COLO829 (cell line): ENCODE measurements around the gene GRK5.
A peak's percentile ranks its signal among the peaks of the same experiment; 100 is the strongest.

Experiments
- DNase-seq: peaks from one replicate; pipeline ENCODE4 v3.0.0; 2012; ENCODE audit warnings: low spot score

The GRK5 gene

DNA sequence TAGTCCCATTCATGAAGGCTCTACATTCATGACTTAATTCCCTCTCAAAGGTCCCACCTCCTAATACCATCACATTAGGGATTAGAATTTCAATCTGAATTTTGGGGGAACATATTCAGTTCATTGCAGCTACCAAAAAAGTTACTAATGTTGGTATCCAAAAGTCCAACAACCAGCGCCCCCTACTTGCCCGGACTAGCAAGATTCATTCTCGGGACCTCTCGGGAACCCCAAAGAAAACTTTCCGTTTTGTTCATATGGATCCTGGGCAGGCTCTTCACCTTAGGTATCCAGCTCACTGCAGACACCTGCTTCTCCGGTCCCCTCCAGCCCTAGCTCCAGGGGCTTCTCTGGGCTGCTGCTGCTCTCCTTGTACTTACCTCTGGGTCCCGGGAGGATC is 8.9 kb upstream of the GRK5 start:
- no peak for DNase-seq

DNA sequence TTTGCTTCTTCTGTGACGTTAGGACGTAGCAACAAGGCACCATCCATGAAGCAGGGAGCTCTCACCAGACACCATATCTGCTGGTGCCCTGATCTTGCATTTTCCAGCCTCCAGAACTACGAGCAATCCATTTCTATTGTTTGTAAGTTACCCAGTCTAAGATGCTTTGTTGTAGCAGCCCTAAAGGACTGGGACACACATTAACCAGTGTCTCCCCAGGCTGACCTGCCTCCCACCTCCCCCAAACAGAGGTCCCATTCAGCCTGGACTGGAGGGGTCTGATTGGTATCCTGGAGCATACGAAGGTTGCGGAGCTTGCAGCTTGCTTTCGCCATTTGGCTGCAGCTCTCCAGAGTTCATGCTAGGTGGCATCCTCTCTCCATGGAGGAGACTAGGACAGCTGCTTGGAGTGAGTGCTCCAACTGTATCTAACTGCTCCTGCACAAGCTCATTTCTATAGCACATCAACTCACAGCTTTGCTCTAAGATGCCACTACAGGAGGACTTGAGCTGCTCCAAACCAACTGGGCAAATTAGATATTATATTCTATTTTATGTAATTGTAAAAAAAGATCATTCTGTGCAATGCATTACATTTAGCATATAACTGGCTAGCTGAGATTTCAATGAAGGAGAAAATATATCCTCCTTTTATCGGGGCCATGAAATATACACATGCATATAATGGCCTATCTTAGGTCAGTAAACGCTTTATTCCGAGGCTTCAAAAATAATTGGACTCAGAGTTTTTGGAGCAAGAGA is 8.0 kb upstream of the GRK5 start:
- peak; percentile 62 for DNase-seq

DNA sequence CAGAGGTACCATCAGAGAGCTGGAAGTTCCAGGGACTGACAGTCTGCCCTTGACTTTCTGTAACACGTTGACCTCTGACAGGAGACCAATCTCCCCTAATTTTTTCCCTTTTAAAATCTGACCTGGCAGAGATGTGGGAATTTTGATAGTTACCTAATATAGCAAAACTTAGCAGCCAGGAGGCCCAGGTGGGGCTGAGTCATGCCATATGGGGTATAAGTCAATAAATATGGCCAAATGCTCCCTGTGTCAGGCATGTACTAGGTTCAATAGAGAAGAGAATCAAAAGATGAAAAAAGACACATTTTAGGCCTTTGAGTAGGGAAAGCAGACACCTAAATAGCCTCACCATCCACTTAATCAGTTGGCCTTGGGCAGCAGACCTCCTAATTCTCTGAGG is 6.1 kb upstream of the GRK5 start:
- DNase-seq, result no peak

DNA sequence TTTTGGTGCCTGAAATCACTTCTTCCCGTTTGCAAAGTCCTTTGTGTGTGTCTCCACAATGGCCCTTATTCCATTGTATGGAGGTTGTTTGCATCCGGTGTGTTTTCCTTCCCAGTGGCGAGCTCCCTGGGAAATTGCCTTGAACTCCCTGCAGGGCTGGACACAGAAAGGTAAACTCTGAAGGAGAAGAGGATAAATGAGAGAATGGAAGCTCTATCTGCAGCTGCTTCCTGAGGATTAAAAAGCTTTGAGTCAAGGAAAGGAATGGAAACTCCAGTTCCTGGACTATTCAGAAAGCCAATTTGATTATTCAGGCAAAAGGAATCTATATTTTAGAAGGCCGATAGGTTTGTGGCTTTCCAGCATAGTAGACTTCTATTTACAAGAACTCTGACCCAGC is 4.4 kb upstream of the GRK5 start:
- DNase-seq, result no peak

DNA sequence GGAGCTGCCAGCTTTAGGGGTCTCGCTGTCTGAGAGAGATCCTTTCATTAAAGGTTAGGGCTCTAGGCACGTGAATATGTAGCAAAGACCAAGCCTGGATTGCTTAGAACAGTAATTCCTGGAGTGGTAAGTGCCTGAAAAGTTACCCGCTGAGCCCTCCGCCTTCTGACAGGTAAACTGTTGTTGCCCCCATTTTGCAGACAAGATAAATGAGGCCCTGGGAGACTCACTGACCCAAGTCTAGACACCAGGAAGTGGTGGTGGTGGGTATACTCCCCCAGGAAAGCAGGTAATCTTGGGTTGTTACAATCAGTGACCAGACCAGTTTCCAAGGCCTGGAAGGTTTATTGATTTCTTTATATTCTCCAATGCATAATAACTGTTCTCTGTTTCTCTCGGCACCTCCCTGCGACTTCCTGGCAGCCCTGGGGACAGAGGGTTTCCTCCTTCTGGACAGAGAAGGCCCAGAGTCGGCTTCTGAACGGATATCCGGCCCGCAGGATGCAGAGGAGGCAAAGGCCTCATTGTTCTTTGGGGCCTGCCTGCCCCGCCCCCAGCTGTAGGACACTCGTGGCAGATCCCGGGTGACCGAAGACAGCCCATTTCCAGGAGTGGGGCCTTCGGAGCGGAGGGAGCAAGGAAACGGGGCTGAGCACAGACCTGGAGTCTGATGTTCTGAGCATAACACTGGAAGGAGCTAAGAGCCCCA is 1.3 kb upstream of the GRK5 start:
- peak; percentile 71 for DNase-seq

DNA sequence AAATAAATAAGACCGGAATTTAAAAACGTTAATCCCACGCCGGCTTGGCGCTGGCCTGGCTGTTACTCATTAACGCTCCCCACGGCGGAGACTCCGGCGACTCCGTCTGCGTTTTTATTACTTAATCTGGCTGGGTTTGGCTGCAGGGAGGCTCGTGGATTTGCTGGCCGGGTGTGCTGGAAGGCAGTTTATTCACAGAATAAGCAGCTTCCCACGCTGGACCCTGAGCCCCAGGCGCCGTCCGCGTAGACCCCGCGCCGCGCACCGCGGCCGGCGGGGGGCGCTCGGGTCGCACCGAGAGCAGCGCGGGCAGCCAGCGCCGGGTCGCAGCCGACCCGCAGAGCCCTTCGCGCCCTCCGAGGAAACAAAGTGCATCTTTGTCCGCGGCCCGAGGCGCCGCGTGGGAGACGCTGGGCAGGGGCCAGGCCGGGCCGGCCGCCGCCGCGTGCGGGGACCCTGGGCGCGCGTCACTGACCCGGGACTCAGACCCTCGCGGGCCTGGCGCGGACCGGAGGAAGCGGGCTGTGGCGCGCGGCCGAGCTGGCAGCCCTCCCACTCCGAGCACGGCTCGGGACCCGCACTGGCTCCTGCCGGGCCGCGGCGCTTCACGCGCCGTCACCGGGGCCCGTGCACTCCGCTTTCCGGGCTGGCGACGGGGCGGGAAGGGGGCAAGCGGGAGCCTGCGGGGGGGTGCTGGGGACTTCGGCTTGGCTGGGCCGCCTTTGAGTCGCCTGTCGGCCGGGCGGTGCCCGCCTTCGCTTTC is 587 bp upstream of the GRK5 start:
- peak; percentile 33 for DNase-seq

DNA sequence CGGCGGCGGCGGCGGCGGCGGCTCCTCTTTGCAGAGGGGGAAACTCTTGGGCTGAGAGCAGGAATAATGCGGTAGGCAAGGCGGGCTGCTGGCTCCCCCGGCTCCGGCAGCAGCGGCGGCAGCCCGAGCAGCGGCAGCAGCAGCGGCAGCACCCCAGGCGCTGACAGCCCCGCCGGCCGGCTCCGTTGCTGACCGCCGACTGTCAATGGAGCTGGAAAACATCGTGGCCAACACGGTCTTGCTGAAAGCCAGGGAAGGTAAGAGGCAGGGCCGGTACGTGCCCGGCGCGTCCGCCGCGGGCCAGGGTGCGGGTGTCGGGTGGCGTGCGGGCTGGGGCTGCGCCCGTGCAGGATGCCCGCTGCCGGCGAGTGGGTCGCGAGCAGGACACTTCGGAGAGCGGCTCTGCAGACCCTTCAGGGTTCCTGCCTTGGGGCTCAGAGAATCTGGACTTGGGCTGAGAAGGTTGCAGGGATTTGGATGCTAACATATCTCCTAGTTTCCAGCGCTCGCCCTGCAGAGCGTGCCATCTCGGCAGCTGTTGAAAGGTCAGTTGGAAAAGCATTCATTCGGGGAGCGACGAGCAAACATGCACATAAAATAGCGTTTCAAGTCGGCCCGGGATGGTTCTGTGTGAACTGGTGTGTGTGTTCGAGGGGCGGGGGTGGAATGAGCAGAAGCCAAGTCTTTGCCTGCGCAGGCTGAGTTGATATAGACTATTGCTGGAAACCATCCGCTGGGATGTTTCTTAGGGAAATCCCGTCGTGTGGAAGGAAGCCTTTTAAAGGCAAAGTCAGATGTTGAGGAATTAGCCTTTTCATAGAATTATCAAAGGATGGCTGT is 562 bp downstream of the GRK5 start:
- no peak for DNase-seq

DNA sequence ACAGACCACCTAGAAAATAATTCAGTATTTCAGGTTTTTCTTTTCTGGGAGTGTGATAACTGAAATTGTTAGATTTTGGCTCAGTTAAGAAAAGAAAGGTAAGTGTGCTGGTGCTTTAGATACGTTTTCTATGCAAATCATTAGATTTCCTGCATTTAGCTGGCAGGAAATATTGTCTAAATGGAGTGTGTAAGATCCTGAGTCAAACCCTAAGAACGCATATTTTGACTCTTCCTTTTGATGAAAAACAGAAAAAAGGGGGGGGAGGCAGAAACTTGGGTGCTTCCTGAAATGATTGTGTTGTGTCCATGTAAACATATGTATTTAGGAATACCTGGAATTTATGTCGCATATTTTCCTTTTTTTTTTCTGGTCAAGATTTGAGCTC is 1.2 kb downstream of the GRK5 start:
- DNase-seq, result no peak

DNA sequence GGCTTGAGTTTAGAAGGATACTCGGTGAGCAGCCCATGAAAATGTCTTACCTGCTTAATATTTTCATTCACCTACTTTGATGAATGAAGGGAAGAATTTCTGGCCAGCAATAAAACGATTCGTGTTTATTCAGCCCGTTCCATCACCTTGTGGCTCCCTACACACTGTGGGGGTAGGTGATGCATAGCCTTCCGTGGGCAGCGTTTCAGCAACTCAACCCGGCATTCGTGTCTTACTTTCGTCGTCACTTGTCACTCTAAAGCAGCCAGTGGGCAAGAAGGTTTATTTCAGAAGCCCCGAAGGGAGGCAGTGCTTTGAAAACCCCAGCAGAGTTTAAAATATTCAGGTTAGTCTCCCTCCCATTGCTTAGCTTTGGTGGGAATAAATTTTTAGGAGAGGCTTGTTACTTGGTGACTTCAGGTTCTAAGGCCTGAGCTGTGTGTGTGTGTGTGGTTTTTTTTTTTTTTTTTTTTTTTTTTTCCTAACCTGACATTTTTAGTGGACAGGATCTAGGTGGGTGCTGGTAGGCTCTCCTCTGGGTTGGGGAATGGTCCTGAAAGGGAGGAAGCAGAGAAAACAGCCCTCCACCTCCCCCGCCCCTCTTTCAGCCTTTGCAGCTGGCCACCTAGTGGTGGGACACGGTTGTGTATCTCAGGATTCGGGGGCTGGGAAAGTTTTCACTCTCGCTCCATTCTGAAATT is 1.8 kb downstream of the GRK5 start:
- DNase-seq, result no peak

DNA sequence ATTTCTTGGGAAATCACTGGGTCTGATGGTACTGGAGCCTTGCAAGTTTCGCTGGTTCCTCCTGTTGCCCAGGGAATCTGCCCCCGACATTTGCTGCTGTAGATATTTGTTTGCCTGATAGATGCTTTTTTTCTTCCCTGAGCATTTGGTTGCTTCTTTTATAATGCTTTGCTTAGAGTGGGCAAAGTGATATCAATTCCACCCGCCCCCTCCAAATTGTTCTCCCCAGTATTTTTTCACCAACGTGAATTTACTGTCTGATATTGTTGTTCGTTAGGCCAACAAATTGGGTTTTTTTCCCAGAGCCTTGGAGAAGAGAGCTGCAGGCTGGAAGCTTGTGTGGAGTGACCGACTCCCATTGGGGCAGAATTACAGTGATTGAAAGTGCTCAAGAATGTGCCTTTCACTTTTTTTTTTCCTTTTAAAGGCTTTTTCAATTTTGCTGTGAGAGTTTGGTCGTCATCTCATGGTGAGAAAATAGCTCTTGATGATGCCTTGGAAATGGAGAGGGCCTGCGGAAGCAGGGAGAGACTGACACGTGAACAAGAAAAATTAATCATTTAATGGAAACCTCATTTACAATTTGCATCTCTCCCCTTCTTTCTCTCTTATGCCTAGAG is 2.5 kb downstream of the GRK5 start:
- DNase-seq, result no peak

DNA sequence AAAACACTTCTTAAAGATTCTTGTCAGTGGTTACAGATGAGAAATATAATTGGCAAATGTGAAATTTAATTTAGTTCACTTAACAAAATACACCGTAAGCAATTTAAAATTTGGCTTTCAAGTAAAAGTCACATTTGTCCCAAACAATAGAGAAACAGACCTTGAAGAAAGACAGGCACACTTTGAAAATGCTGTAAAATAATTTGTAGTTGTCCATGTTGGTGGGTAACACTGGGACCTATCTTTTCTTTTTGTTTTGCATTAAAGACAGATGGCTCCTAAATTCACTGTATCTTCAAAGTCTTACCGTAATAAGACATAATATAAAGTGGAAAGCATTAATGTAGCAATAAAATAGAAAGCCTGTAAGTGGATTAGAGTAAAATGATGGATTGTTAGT is 3.3 kb downstream of the GRK5 start:
- no peak for DNase-seq

DNA sequence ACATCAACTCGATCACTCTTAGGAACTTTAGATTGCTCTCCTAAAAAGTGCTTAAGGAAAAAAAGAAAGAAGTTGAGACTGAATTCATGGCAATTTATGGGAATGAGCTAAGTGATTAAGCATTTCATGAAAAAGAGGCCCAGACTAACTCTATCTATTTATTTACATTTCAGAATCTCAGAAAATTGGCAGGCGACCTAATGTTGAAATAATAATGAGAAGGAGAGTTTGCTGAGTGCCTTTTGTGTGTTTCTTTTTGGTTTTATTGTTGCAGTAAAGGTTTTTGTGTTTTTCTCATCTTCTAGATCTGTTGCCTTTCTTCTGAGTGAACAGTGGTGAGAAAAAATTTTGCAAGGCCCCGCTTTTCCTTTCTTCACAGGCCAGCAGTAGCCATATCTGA is 3.8 kb downstream of the GRK5 start:
- no peak for DNase-seq

DNA sequence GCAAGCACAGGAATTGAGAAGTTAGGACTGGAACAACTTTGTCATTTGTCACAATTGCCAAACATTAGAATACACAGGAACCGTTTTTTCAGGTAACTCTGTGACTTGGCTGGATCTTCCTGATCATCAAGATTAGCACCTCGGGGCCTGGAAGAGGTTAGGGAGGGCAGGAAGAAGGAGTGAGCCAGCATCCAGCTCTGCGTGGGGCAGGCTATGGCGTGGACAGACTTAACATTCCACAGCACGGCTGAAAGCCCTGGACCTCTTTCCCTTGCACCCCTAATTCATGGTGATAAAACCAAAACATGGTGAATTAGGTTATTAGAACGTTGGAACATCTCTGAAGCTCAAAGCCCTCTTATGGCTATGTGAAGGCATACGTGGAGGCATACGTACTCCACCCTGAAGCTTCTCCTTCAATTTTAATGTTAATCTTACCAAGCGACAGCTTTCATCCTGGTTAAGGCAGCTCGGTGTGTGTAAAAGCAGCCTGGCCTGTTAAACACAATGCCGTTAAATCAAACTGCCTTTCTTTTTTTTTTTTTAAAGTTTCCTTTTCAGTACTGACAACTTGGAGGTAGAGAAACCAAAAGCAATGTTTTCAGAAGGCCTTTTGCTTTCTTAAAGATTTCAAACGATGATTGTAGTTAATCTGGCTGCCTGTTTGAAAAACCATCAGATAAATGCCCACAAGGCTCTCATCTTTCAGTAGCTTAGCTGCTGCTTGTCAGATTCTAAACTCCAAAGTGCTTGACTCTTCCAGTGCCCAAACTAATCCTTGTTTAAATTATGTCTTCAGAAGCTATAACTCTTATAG is 4.5 kb downstream of the GRK5 start:
- DNase-seq, result no peak

DNA sequence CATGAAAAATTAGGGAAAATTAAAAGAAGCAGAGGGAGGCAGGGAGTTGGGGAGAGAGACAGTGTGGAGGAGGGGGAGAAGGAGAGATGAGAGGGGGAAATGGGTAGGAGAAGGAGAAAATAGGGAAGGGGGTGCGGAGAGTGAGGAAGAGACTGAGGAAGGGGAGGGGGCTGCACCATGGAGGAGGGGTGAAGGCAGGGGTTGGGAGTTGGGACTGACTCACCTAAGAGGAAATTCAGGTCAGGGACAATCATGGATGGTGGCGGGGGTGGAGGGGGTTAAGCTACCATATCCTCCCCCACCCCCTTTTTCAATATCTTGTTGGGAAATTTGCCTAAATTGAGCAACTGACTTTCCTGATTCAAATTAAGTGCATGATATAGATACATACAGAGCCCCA is 8.0 kb downstream of the GRK5 start:
- no peak for DNase-seq

DNA sequence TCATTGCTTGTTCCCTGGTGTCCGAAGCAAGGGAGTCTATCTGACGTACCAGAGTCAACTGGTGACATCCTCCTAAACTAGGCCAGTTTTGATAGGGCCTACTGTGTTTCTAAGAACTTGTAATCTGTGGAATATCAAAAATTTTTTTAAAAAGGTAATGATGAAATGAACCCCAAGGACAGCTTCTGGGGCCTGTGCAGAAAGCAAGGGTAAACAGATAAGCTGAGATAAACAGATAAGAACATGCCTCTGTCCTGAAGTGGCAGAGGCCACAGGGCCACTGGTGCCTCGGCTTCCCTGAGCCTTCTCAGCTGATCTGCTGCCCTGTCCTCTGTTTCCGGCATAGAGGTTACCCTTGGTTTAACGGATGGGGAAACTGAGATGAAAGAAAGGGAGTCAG is 8.8 kb downstream of the GRK5 start:
- DNase-seq, result no peak

DNA sequence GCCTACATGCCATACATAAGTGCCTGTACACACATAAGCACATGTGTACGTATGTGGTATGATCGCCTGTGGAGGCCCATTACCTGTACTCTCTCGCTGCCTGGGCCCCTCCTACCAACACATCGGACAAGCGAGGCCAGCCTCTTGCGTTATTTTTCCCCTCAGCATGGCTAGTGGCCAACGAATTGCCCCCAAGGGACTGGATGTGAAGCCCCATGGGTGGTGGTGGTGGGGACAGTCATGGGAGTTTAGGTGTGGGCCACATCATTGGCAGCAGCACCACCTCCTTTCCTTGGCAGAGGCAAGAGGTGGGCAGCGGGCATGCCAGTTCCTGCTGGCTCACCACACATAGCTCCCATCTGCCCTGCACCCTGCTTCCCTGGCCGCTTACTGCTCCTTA is 10.0 kb downstream of the GRK5 start:
- no peak for DNase-seq

DNA sequence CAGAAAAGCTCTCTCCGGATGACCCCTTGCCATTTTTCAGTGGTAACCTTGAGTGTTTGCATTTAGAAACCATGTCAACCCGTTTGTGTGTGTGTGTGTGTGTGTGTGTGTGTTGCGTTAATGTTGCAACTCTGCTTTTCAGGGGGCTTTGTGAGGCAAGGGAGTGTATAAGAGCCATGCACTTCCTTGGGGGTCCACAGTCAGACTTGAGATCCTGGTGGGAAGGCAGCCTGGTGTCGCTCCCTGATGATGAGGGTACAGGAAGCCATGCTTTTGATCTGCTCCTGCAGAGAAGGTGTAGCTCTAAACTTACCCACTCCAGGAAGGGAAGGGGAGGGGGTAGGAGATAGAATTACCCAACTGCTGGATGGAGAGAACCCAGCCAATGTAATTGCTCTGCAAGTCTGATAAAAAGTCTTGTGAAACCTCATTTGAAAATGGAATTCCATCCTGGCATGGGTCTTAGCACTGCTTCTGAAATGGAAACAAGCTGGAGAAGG is 10.7 kb downstream of the GRK5 start:
- no peak for DNase-seq

DNA sequence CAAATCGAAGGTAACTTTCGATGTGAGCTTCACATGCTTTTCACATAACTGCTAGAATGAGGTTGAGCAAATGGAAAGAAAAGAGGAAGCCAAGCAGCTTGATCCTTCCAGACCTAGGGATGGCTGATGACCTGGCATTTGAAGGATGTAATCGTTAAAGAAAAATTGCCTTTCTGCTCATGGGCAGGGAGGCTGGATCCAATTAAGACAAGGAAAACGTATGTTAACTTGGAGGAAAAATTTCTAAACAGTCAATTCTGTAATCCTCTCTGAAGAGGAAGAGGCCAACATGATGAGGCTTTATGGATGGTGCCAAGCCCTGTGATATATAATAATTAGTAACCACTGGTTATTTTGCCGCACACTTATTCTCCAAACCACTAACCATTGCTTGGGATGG is 12.5 kb downstream of the GRK5 start:
- no peak for DNase-seq

DNA sequence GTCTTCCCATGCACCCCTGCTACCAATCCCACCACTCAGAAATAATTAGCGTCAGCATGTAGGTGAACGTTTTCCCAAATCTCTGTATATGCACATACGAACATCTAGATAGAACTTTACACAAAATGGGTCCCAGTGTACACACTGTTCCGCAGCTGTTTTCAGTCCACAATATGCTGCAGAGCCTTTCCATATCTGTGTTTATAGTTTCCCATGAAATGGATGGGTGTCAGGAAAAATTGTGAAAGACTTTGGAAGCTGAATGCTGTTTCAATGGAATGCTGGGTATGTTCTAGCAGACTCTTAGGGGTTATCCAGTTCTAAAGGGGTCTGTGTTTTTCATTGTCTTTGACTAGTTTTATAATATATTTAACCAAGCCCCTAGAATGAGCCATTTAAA is 13.8 kb downstream of the GRK5 start:
- no peak for DNase-seq

DNA sequence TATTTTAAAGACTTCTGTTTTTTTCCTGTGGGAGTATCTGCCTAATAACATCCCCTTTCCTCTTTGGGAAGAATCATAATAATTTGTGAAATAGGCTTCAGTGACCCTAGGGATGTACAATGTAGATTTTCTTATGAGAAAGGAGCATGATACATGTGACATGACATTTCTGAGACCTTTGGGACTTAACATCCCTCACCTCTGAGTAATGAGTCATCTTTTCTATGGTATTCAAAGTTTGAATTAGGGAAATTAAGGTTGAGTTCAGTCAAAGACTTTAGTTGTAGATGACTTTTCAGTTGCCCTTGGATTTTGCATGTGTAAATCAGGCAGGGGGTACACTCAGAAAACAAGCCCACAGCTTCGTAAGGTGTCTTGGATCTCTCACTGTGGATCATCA is 14.3 kb downstream of the GRK5 start:
- DNase-seq, result no peak
